ENCODE results near the gene USH1G. TPM values are rescaled to one million over a fixed set of nuclear protein-coding genes. Genes with fewer than 3 reads are reported as not detected.

USH1G gene
- total RNA-seq, 1 experiment from 2014 or later: not detected

- no peaks in the 10 kb centered on the region for H3K9me2 ChIP-seq (replicated peaks; ENCODE audit: insufficient read depth, low read length)
- DNase-seq: no peak
- H3K4me1 ChIP-seq (ENCODE audit: low read length): peaks cover 15% of the 10 kb centered on the region
- no peaks in the 10 kb centered on the region for H3K79me2 ChIP-seq (ENCODE audit: low read length)
- H4K20me1 ChIP-seq (ENCODE audit: insufficient read depth, low read depth, low read length): no peaks in the 10 kb centered on the region
- H3K27ac ChIP-seq (ENCODE audit: low read length): no peak overlapping the region
- H3K9me3 ChIP-seq (ENCODE audit: low read length): no peaks in the 10 kb centered on the region
- no peak overlapping the region for H3K9ac ChIP-seq (ENCODE audit: low read length)
- H3K4me2 ChIP-seq (ENCODE audit: low read depth, low read length, poor library complexity, severe bottlenecking): no peak overlapping the region
- H3K27me3 ChIP-seq (ENCODE audit: low read length): no peaks in the 10 kb centered on the region
- H3K4me3 ChIP-seq (ENCODE audit: low read length): no peak overlapping the region
- no peak overlapping the region for H2AFZ ChIP-seq (ENCODE audit: low read length)
- H3K36me3 ChIP-seq (ENCODE audit: insufficient read depth, low read length): no peaks in the 10 kb centered on the region
These were observed 54.7 kb downstream of the USH1G start for GRCh38 chr17:74868251-74868907.

GRCh38 chr17:74866198-74866835 lies 56.7 kb downstream of the USH1G start:
- Histone ChIP-seq H3K4me3 (ENCODE audit: low read length) (no peak overlapping the region), H3K9me2 (replicated peaks; ENCODE audit: insufficient read depth, low read length) (no peaks in the 10 kb centered on the region), H3K36me3 (ENCODE audit: insufficient read depth, low read length) (no peaks in the 10 kb centered on the region), H3K9me3 (ENCODE audit: low read length) (no peaks in the 10 kb centered on the region), H3K9ac (ENCODE audit: low read length) (peak overlapping the region; percentile 27; the same call in 1 of the 2 replicates), H3K4me2 (ENCODE audit: low read depth, low read length, poor library complexity, severe bottlenecking) (no peak overlapping the region), H3K4me1 (ENCODE audit: low read length) (peaks cover 8% of the 10 kb centered on the region), H4K20me1 (ENCODE audit: insufficient read depth, low read depth, low read length) (no peaks in the 10 kb centered on the region), H3K27me3 (ENCODE audit: low read length) (no peaks in the 10 kb centered on the region), H2AFZ (ENCODE audit: low read length) (no peak overlapping the region), H3K27ac (ENCODE audit: low read length) (no peak overlapping the region), H3K79me2 (ENCODE audit: low read length) (no peaks in the 10 kb centered on the region)
- DNase-seq: no peak

Other genes with a start within 250 kb of the USH1G start
- gene CD300LF, start 210.3 kb downstream of the USH1G start, total RNA-seq (2014; rRNA removed; shearing (Covaris generic); ENCODE audit: low replicate concordance): not detected in 2 replicates
- gene RAB37, start 186.0 kb downstream of the USH1G start, total RNA-seq (2014; rRNA removed; shearing (Covaris generic); ENCODE audit: low replicate concordance): 0.07 TPM in 1 of 2 replicates, not detected in the other
- gene NHERF1, start 174.6 kb downstream of the USH1G start, total RNA-seq (2014; rRNA removed; shearing (Covaris generic); ENCODE audit: low replicate concordance): 24.4 and 38.3 TPM in 2 replicates
- gene NAT9, start 146.9 kb downstream of the USH1G start, total RNA-seq (2014; rRNA removed; shearing (Covaris generic); ENCODE audit: low replicate concordance): 25.3 and 66.8 TPM in 2 replicates
- gene GRIN2C, start 63.4 kb downstream of the USH1G start, total RNA-seq (2014; rRNA removed; shearing (Covaris generic); ENCODE audit: low replicate concordance): not detected in 2 replicates
- 3.2 and 8.4 TPM in 2 replicates for gene FDXR, start 50.3 kb downstream of the USH1G start, total RNA-seq (2014; rRNA removed; shearing (Covaris generic); ENCODE audit: low replicate concordance)
- not detected in 2 replicates for gene FADS6, start 29.6 kb downstream of the USH1G start, total RNA-seq (2014; rRNA removed; shearing (Covaris generic); ENCODE audit: low replicate concordance)
- gene OTOP2, start 1.0 kb upstream of the USH1G start, total RNA-seq (2014; rRNA removed; shearing (Covaris generic); ENCODE audit: low replicate concordance): not detected in 2 replicates
- gene OTOP3, start 12.6 kb upstream of the USH1G start, total RNA-seq (2014; rRNA removed; shearing (Covaris generic); ENCODE audit: low replicate concordance): not detected in 2 replicates
- gene HID1, start 49.5 kb upstream of the USH1G start, total RNA-seq (2014; rRNA removed; shearing (Covaris generic); ENCODE audit: low replicate concordance): 0.65 TPM in 1 of 2 replicates, not detected in the other
- gene CDR2L, start 64.4 kb upstream of the USH1G start, total RNA-seq (2014; rRNA removed; shearing (Covaris generic); ENCODE audit: low replicate concordance): not detected in 2 replicates
- 33.8 and 34.6 TPM in 2 replicates for gene MRPL58, start 89.4 kb upstream of the USH1G start, total RNA-seq (2014; rRNA removed; shearing (Covaris generic); ENCODE audit: low replicate concordance)
- gene ATP5PD, start 123.7 kb upstream of the USH1G start, total RNA-seq (2014; rRNA removed; shearing (Covaris generic); ENCODE audit: low replicate concordance): 186 and 187 TPM in 2 replicates
- 21.0 and 24.7 TPM in 2 replicates for gene KCTD2, start 124.0 kb upstream of the USH1G start, total RNA-seq (2014; rRNA removed; shearing (Covaris generic); ENCODE audit: low replicate concordance)
- not detected in 2 replicates for gene SLC16A5, start 164.7 kb upstream of the USH1G start, total RNA-seq (2014; rRNA removed; shearing (Covaris generic); ENCODE audit: low replicate concordance)
- gene ARMC7, start 186.7 kb upstream of the USH1G start, total RNA-seq (2014; rRNA removed; shearing (Covaris generic); ENCODE audit: low replicate concordance): 6.1 and 12.8 TPM in 2 replicates
- gene NT5C, start 208.5 kb upstream of the USH1G start, total RNA-seq (2014; rRNA removed; shearing (Covaris generic); ENCODE audit: low replicate concordance): 43.6 and 174 TPM in 2 replicates
- 98.2 and 159 TPM in 2 replicates for gene JPT1, start 231.3 kb upstream of the USH1G start, total RNA-seq (2014; rRNA removed; shearing (Covaris generic); ENCODE audit: low replicate concordance)

Data from Karpas-422 (cell line).